NCI-H446 treated with DMSO at 0.1 percent for 48 hours (cell line): ENCODE measurements around the gene MAP3K3.
A peak's percentile ranks its signal among the peaks of the same experiment; 100 is the strongest.

Experiments
- DNase-seq: peaks from one replicate; lab custom pipeline; 2025; lab: John Stamatoyannopoulos, UW

Gene MAP3K3

GRCh38 chr17:63622574-63623390, 565 bp downstream of the MAP3K3 start:
- no peak for DNase-seq

DNA sequence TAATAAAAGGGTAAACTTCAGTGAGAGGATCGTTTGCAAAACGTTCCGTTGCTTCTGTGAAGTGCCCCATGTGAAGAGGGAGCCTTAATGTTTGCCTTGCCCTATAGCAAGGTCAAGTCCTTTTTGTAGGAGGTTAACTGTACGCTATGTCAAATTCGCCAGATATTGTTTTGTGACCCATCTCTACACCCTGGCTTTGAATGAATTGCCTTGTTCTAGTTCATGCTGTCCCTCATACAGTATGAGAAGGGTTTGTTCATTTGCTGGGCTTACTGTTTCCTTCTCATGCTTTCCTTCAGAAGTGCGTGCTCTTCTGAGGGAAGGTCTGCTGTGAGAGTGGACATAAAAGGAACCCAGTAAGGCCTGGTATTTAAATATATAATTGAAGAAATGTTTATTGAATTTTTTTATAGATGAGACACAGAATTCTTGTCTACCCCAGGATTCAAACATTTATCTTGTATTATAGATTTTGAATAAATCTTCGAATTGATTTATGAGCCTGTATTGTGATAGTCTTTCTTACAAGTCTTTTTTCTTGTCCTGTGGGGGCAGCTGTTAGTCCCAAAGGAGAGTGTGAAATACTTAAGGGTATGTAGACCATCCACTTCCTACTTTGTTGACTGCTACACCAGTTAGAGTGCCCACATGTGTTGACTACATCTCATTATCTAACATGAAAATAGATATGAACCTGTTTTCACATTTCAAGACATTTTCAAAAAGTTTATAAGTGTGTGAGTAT, 1.7 kb downstream of the MAP3K3 start:
- no peak for DNase-seq

- no peak for DNase-seq
Measured at GRCh38 chr17:63624531-63624880, 2.3 kb downstream of the MAP3K3 start.

GRCh38 chr17:63626551-63627180, 4.4 kb downstream of the MAP3K3 start:
- DNase-seq: no peak

DNA sequence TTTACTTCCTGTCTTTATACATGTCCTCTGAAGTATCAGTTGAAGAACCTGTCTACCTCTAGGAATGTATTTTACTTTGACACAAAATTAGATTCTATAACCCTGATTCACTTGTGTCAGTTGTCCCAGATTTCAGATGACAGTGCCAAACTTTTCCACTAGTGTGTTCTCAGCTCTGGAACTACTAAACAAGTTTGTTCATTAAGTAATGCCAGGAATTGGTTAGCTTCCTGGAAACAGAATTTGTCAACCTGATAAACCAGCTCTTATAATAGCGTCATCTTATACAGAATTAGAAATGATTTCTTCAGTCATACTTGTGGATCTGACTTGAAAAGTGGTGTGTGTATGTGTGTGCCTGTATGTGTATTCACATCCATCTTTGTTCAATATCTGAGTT, 7.4 kb downstream of the MAP3K3 start:
- no peak for DNase-seq

GRCh38 chr17:63631062-63631461, 8.8 kb downstream of the MAP3K3 start:
- DNase-seq: no peak

GRCh38 chr17:63631626-63632025, 9.4 kb downstream of the MAP3K3 start:
- DNase-seq: no peak

GRCh38 chr17:63633742-63634141, 11.5 kb downstream of the MAP3K3 start:
- DNase-seq: no peak

DNA sequence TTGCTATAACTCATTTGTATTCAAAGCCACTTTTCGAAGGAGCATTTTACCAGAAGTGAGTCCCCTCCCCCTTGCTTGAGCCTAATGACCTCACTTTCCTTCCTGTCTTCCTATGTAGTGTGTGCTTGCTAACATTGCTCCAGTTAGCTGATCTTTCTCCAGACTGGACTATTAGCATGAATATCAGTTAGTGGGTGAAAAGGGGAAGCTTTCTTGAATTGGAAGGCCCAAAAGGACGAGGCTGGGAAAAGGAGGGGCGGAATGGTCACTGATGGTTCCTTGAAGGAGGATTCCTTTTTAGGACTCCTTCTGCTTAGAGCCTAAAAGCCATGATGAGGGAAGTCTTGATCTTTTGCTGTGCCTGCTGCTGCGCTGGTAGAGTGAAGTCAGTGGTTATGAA, 11.9 kb downstream of the MAP3K3 start:
- no peak for DNase-seq

GRCh38 chr17:63634816-63635215, 12.6 kb downstream of the MAP3K3 start:
- no peak for DNase-seq

GRCh38 chr17:63635290-63635689, 13.1 kb downstream of the MAP3K3 start:
- DNase-seq: no peak

DNA sequence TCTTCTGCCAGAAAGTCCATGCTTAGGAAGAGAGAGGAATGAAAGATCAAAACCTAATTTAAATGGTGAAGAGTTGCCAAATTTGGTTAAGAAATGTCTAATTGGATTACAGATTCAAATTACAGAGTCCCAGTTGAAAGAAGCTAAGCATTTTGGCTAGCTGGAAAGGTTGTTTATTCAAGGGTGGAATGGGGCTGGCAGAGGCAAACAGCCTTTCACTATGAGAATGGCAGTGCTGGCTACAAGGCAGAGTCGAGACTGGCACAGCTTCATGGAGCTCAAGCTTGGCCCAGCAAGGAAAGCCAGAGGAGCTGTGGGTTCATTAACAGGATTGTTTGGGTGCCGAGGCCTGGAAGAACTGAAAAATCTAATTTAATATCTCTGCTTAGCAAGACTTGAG, 13.6 kb downstream of the MAP3K3 start:
- DNase-seq: peak; percentile 38

- DNase-seq: no peak
Measured at GRCh38 chr17:63639125-63639524, 16.9 kb downstream of the MAP3K3 start.

DNA sequence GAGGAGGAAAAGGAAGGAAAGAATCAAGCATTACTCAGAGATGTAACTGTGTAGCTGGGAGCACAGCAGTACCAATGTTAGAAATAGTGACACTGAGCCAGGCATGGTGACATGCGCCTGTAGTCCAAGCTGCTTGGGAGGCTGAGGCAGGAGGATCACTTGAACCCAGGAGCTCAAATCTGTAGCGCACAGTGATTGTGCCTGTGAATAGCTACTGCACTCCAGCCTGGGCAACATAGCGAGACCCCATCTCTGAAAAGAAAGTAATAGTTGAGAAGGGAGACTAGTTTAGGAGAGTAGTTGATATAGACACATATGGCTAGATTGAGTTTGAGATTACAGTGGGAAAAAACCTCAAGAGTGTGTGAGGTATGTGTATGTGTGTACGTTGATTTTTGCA, 17.8 kb downstream of the MAP3K3 start:
- no peak for DNase-seq

DNA sequence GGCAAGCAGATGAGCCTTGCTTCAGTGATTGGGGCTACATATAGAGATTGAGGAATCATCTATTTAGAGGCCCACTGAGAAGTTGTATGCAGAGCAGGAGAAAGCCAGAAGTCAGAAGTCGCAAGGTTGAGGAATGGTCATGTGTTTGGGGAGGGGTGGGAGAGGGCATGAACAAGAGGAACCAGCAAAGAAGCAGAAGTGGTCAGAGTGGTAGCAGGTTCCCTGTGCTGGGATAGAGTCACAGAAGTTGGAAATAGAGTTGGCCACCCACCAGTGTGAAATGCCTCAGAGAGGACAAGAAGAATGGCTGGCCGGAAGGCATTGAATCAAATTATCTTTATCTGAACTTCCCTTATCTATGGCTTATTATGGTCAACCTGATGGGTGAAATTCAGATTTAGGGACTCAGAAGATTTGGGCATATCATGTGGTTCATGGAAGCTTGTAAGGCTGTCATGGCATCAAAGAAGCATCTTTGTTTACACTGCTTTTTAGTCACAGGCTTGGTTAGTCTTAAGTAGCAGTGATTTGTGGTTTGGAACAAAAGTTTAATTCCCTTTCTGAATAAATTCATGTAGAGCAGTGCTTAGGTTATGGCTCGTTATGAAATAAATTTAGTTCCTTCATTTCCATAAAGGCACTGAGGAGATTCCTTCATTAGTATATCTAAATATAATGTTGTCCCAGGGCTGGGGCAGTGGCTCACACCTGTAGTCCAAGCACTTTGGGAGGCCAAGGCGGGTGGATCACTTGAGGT, 19.7 kb downstream of the MAP3K3 start:
- DNase-seq: no peak

DNA sequence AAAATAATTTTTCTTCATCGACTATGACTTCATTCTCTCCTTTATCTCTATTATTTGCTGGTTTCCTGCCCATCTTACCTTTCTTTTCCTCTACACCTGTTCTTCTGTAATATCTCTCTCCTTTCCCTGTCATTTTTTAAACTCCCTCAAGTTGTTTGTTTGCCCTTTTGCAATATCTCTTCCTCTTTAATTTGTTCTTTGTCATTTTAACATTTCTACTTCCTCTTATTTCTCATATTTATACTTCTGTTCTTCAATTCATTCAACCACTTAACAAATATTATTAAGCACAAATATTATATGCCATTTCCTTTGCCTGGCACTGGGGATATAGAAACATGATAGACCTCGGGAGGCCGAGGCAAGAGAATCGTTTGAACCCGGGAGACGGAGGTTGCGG, 22.6 kb downstream of the MAP3K3 start:
- DNase-seq: no peak

GRCh38 chr17:63645775-63646487, 23.7 kb downstream of the MAP3K3 start:
- DNase-seq: no peak

- no peak for DNase-seq
Measured at GRCh38 chr17:63646488-63646806, 24.2 kb downstream of the MAP3K3 start.

DNA sequence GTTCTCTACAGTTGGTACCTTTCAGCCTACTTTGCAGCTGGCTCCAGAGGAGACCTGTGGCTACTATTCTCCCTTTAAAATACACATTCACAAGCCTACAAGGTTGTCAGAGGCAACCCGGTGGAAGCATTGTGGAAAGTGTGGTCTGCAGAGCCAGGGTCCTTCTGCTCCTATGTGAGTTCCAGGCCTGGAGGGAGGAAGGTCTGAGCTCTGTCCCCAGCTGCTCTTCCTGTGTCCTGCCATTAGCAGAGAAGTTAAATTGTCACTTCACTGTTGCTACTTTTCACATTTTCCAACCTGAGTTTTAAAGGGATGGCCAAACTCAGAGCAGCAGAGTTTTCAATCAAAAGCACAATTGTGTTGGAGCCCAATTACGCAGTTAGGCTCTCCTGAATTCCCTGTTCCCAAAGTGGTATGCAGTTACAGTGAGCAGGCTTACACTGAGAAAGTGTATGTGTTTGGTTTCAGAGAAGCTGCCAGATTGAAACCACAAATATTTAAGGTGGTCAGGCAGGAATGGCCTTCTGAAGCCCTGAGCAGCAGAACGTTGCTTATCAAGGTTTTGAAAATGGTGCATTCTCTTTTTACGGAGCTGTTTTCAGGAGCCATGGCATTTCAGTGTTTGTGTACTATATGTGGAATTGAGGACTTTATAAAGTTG, 25.0 kb downstream of the MAP3K3 start:
- no peak for DNase-seq

DNA sequence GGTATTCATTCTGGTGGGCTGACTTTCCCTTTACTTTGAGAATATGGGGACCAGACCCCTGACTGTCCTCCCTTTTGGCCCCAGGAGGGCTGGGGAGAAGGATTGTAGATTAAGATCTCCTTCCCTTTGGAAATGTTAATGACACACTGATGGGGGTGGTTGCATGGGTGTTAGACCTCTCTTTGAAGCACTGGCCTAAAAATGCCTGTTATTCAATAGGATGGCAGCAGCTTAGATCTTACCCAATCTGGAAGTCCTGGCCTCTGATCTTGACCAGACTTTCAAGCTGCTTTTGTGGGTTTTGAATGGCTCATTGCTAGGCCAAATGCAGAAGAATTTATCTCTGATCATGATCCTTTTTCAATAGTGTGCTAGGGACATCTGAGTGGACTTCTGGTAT, 25.7 kb downstream of the MAP3K3 start:
- DNase-seq: no peak

DNA sequence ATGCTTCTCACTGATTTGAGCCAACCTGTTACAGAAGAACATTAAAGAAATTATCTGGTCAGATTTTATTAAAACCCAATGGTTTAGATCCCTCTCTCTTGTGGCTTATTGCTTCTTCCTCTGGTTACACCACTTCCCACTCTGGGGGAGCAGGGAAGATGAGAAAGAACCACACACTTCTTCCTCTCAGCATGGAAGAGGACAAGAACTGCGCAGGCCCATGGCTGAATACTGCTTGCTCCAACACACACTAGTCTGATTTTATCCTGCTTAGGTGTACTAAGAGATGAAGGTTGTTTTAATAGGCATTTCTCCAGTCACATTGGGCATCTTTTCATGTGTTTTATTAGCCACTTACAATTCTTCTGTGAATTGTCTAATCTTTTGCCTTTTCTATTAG, 27.6 kb downstream of the MAP3K3 start:
- DNase-seq: no peak
